ENCODE measurements around the gene PTPRR. TPM values are rescaled to one million over a fixed set of nuclear protein-coding genes. Genes with fewer than 3 reads are reported as not detected.

The PTPRR gene
- total RNA-seq, 4 donors from 2014 or later: 0.57 to 2.1 (median 0.84) TPM

GRCh38 chr12:70691018-70691672 lies 229.4 kb downstream of the PTPRR start:
- Histone ChIP-seq H3K4me1 (no peaks in the 10 kb centered on the region), H3K9me3 (no peaks in the 10 kb centered on the region), H3K36me3 (no peaks in the 10 kb centered on the region), H3K4me3 (no peak overlapping the region), H3K27me3 (no peaks in the 10 kb centered on the region), H3K27ac (replicated peaks in 1 of 4) (no peak overlapping the region)
- 72% methylated on average over 5 of the region's 5 CpGs for WGBS
- intact Hi-C loops (cut with DNase I): no loop called here
- TF ChIP-seq POLR2AphosphoS5 (IDR thresholded peaks at IDR 0.05) (peak; percentile 11 to 13), POLR2A (IDR thresholded peaks at IDR 0.05; ENCODE audit: low read depth) (no peak)
- no peak for DNase-seq (ENCODE audit: extremely low spot score)

- DNase-seq (ENCODE audit: extremely low spot score): no peak
- no peaks in the 10 kb centered on the region for H3K36me3 ChIP-seq
- 55% methylated on average over 1 of the region's 1 CpG for WGBS
- TF ChIP-seq EP300 (IDR thresholded peaks at IDR 0.05) (no peak), POLR2AphosphoS5 (IDR thresholded peaks at IDR 0.05) (no peak), POLR2A (IDR thresholded peaks at IDR 0.05; ENCODE audit: low read depth) (no peak)
- no peaks in the 10 kb centered on the region for H3K4me1 ChIP-seq
- H3K9me3 ChIP-seq: no peaks in the 10 kb centered on the region
- intact Hi-C loops (cut with DNase I): no loop called here
- no peak overlapping the region for H3K27ac ChIP-seq (replicated peaks in 1 of 4)
- no peaks in the 10 kb centered on the region for H3K27me3 ChIP-seq
- H3K4me3 ChIP-seq: no peak overlapping the region
These were observed 233.6 kb downstream of the PTPRR start for GRCh38 chr12:70686907-70687306.

- Histone ChIP-seq H3K9me3 (no peaks in the 10 kb centered on the region), H3K4me3 (no peak overlapping the region), H3K27ac (replicated peaks in 1 of 4) (no peak overlapping the region), H3K36me3 (no peaks in the 10 kb centered on the region), H3K27me3 (no peaks in the 10 kb centered on the region), H3K4me1 (no peaks in the 10 kb centered on the region)
- DNase-seq (ENCODE audit: extremely low spot score): no peak
- intact Hi-C loops (cut with DNase I): no loop called here
- WGBS: 81% methylated on average over 2 of the region's 2 CpGs
- TF ChIP-seq EP300 (IDR thresholded peaks at IDR 0.05) (no peak), POLR2A (IDR thresholded peaks at IDR 0.05; ENCODE audit: low read depth) (no peak), CTCF (IDR thresholded peaks at IDR 0.05) (no peak), POLR2AphosphoS5 (IDR thresholded peaks at IDR 0.05) (no peak)
These were observed 234.2 kb downstream of the PTPRR start for GRCh38 chr12:70686299-70686698.

GRCh38 chr12:70683976-70684375 lies 236.6 kb downstream of the PTPRR start:
- WGBS: 69% methylated on average over 3 of the region's 3 CpGs
- no peak overlapping the region for H3K4me3 ChIP-seq
- DNase-seq (ENCODE audit: extremely low spot score): no peak
- H3K4me1 ChIP-seq: no peaks in the 10 kb centered on the region
- no peaks in the 10 kb centered on the region for H3K36me3 ChIP-seq
- H3K9me3 ChIP-seq: peaks cover 0 to 7% (median 0%) of the 10 kb centered on the region in 4 donors
- TF ChIP-seq EP300 (IDR thresholded peaks at IDR 0.05) (no peak), POLR2AphosphoS5 (IDR thresholded peaks at IDR 0.05) (no peak), CTCF (IDR thresholded peaks at IDR 0.05) (no peak), POLR2A (IDR thresholded peaks at IDR 0.05; ENCODE audit: low read depth) (no peak)
- intact Hi-C loops (cut with DNase I): no loop called here
- peaks cover 0 to 6% (median 0%) of the 10 kb centered on the region in 4 donors for H3K27me3 ChIP-seq
- H3K27ac ChIP-seq (replicated peaks in 1 of 4): no peak overlapping the region

GRCh38 chr12:70671698-70672097 lies 248.8 kb downstream of the PTPRR start:
- no peak for TF ChIP-seq POLR2AphosphoS5 (IDR thresholded peaks at IDR 0.05)
- no peak for TF ChIP-seq CTCF (IDR thresholded peaks at IDR 0.05)
- no peak for TF ChIP-seq EP300 (IDR thresholded peaks at IDR 0.05)
- no peak for TF ChIP-seq POLR2A (IDR thresholded peaks at IDR 0.05; ENCODE audit: low read depth)
- intact Hi-C loops (cut with DNase I): no loop called here
- no peaks in the 10 kb centered on the region for H3K27me3 ChIP-seq
- no peak overlapping the region for H3K27ac ChIP-seq (replicated peaks in 1 of 4)
- no peak for DNase-seq (ENCODE audit: extremely low spot score)
- H3K9me3 ChIP-seq: no peaks in the 10 kb centered on the region
- WGBS: 95% methylated on average over 4 of the region's 5 CpGs
- no peaks in the 10 kb centered on the region for H3K36me3 ChIP-seq
- no peak overlapping the region for H3K4me3 ChIP-seq
- H3K4me1 ChIP-seq: no peaks in the 10 kb centered on the region

GRCh38 chr12:70670948-70671347 lies 249.6 kb downstream of the PTPRR start:
- no peaks in the 10 kb centered on the region for H3K4me1 ChIP-seq
- no peak for DNase-seq (ENCODE audit: extremely low spot score)
- no peak for TF ChIP-seq CTCF (IDR thresholded peaks at IDR 0.05)
- TF ChIP-seq POLR2AphosphoS5 (IDR thresholded peaks at IDR 0.05): no peak
- TF ChIP-seq POLR2A (IDR thresholded peaks at IDR 0.05; ENCODE audit: low read depth): no peak
- TF ChIP-seq EP300 (IDR thresholded peaks at IDR 0.05): no peak
- no peaks in the 10 kb centered on the region for H3K9me3 ChIP-seq
- no peaks in the 10 kb centered on the region for H3K27me3 ChIP-seq
- H3K36me3 ChIP-seq: no peaks in the 10 kb centered on the region
- H3K27ac ChIP-seq (replicated peaks in 1 of 4): no peak overlapping the region
- 53% methylated on average over 3 of the region's 3 CpGs for WGBS
- no peak overlapping the region for H3K4me3 ChIP-seq
- intact Hi-C loops (cut with DNase I): no loop called here

Measured in esophagus muscularis mucosa (tissue), 4 donors.